Measurements from ENCODE around the gene TLL1.

DNA sequence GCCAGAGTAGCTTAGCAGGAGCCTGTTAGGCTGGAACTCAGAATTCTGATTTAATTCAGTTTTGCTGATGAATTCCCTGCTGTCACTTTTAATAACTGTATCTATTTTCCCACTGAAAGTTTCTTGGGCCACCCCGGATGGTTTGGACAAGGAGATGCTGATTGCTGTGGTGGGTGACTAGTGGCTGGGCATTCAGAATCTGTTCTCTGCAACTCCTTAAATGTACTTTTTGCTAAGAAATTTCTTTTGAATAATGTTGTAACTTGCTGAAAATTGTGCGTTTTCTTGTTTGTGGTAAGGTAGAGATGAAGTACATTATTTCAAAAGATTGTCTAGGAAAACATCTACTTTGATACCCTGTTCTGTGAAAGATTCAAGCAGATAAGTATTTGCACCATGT, 2.4 kb downstream of the TLL1 start:
- TF ChIP-seq CTCF (IDR thresholded peaks at IDR 0.05 in 4 of 5, conservative IDR thresholded peaks at IDR 0.05 in 1 of 5) (no peak), POLR2A (IDR thresholded peaks at IDR 0.05) (no peak)

Measured in gastrocnemius medialis (tissue), 4 donors.